HCT116 (cell line): ENCODE data around the gene CREB1.

ENCODE experiments used
- CEBPB ChIP-seq: IDR thresholded peaks from 2 replicates; pipeline ENCODE4 v1.6.1; 2012; ENCODE audit warnings: low read depth
- CTCF ChIP-seq, 3 experiments: fragments of 200-600 bp in 1 of 3; sonication (generic) in 1 of 3; IDR thresholded peaks in 2 of 3; conservative IDR thresholded peaks in 1 of 3; 2 replicates each; pipeline ENCODE4 v1.5.1; 2012 to 2017; ENCODE audit warnings: low read depth in 2 of 3, low read length in 2 of 3, antibody characterized with exemption in 1 of 3, borderline replicate concordance in 1 of 3, control low read depth in 1 of 3, mild to moderate bottlenecking in 1 of 3, mixed read lengths in 1 of 3, mixed run types in 1 of 3, moderate library complexity in 1 of 3; ENCODE audit not compliant: insufficient read depth in 1 of 3
- EZH2phosphoT487 ChIP-seq: fragments of 200-600 bp; IDR thresholded peaks from 2 replicates; pipeline ENCODE4 v1.6.1; 2018; ENCODE audit warnings: antibody characterized with exemption, borderline replicate concordance
- POLR2A ChIP-seq: IDR thresholded peaks from 2 replicates; pipeline ENCODE4 v1.7.0; 2011; ENCODE audit warnings: borderline replicate concordance; ENCODE audit not compliant: insufficient read depth, insufficient read length; ENCODE audit errors: extremely low read depth
- POLR2AphosphoS5 ChIP-seq: IDR thresholded peaks from 2 replicates; pipeline ENCODE4 v1.6.1; 2011; ENCODE audit warnings: mild to moderate bottlenecking, low read depth, low read length, moderate library complexity
- YY1 ChIP-seq: IDR thresholded peaks from 2 replicates; pipeline ENCODE4 v1.6.1; 2011; ENCODE audit warnings: low read length, low read depth, moderate library complexity, mild to moderate bottlenecking; ENCODE audit not compliant: insufficient replicate concordance; ENCODE audit errors: extremely low read depth
- ZNF274 ChIP-seq: fragments of 200-500 bp; sonication (Bioruptor generic); IDR thresholded peaks from 2 replicates; pipeline ENCODE4 v1.6.1; 2014; ENCODE audit warnings: mild to moderate bottlenecking, low read depth, low read length, inconsistent platforms

DNA sequence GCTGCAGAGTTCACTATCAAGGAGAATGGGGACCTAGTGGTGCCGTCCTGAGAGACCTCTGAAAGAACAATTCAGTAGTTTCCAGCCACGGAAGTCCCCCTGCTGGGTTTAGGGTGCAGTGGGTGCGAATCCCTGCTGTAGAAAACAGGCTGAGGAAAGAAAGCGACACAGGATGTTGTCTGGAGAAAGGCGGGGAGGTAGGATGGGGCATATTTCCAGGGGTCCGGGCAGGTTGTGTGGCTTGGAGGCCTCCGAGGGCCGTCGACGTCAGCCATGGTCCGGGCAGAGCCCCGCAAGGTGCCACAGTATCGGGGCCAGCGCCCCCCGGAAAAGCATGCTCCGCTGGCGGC, 807 bp upstream of the CREB1 start:
- TF ChIP-seq POLR2A (no peak), ZNF274 (no peak), CTCF (IDR thresholded peaks at IDR 0.05 in 2 of 3, conservative IDR thresholded peaks at IDR 0.05 in 1 of 3; ENCODE audit: borderline replicate concordance in 1 of 3, insufficient read depth in 1 of 3, low read depth in 2 of 3, low read length in 2 of 3) (peak in 1 of 3 experiments; percentile 3; a peak in 1 of 6 replicates), YY1 (no peak), EZH2phosphoT487 (no peak), POLR2AphosphoS5 (no peak), CEBPB (no peak)
